HS-27A (cell line): ENCODE results near the gene LRRC27.

Experiments used
- DNase-seq: peaks from one replicate; pipeline ENCODE4 v3.0.0-alpha.2; 2012; ENCODE audit warnings: low read depth, missing footprints

The LRRC27 gene

GRCh38 chr10:132357286-132358058, 25.5 kb downstream of the LRRC27 start:
- DNase-seq, result no peak

GRCh38 chr10:132359305-132360040, 27.5 kb downstream of the LRRC27 start:
- DNase-seq, result no peak

- DNase-seq, result no peak
Observed at GRCh38 chr10:132360766-132361447, 28.9 kb downstream of the LRRC27 start.

GRCh38 chr10:132361581-132362101, 29.6 kb downstream of the LRRC27 start:
- no peak for DNase-seq

- no peak for DNase-seq
Observed at GRCh38 chr10:132362151-132362611, 30.2 kb downstream of the LRRC27 start.

- no peak for DNase-seq
Observed at GRCh38 chr10:132363376-132363775, 31.4 kb downstream of the LRRC27 start.

GRCh38 chr10:132363921-132364593, 32.1 kb downstream of the LRRC27 start:
- no peak for DNase-seq

GRCh38 chr10:132364594-132364970, 32.6 kb downstream of the LRRC27 start:
- no peak for DNase-seq

- no peak for DNase-seq
Observed at GRCh38 chr10:132365102-132365501, 33.1 kb downstream of the LRRC27 start.

- DNase-seq, result no peak
Observed at GRCh38 chr10:132366006-132366405, 34.0 kb downstream of the LRRC27 start.

GRCh38 chr10:132366499-132366898, 34.5 kb downstream of the LRRC27 start:
- no peak for DNase-seq

- no peak for DNase-seq
Observed at GRCh38 chr10:132368391-132368790, 36.4 kb downstream of the LRRC27 start.

GRCh38 chr10:132368881-132369635, 37.1 kb downstream of the LRRC27 start:
- no peak for DNase-seq

- no peak for DNase-seq
Observed at GRCh38 chr10:132369636-132370185, 37.7 kb downstream of the LRRC27 start.

GRCh38 chr10:132370426-132371340, 38.7 kb downstream of the LRRC27 start:
- DNase-seq, result no peak

- DNase-seq, result no peak
Observed at GRCh38 chr10:132371641-132372081, 39.7 kb downstream of the LRRC27 start.

GRCh38 chr10:132372516-132373095, 40.6 kb downstream of the LRRC27 start:
- DNase-seq, result no peak

- DNase-seq, result no peak
Observed at GRCh38 chr10:132373241-132373955, 41.4 kb downstream of the LRRC27 start.

- no peak for DNase-seq
Observed at GRCh38 chr10:132374176-132374575, 42.2 kb downstream of the LRRC27 start.
